Adrenal gland (tissue), 5 donors: ENCODE measurements around the gene TRNAU1AP.
"Not testable (repeated sequence)": the region's sequence is repeated elsewhere in the genome, so short reads cannot be mapped to it uniquely, and the experiment has no call there.

Source experiments
- CTCF ChIP-seq, 6 experiments: fragments of 450-650 bp in 4 of 6; fragments of 200-600 bp in 2 of 6; sonication (generic) in 1 of 6; IDR thresholded peaks; 1 replicate in 5 of 6; 2 replicates in 1 of 6; pipeline versions ENCODE4 v1.5.1 to v1.8.0; 2016 to 2021; ENCODE audit warnings: antibody characterized with exemption in 6 of 6, mild to moderate bottlenecking in 2 of 6, moderate library complexity in 1 of 6
- POLR2A ChIP-seq, 2 donors: fragments of 450-650 bp; IDR thresholded peaks; one replicate each; pipeline ENCODE4 v1.6.1; 2017; ENCODE audit warnings: antibody characterized with exemption in 2 of 2, mild to moderate bottlenecking in 2 of 2, moderate library complexity in 1 of 2
- donor health status: DM: no; HTN: no; CAD: no.

DNA sequence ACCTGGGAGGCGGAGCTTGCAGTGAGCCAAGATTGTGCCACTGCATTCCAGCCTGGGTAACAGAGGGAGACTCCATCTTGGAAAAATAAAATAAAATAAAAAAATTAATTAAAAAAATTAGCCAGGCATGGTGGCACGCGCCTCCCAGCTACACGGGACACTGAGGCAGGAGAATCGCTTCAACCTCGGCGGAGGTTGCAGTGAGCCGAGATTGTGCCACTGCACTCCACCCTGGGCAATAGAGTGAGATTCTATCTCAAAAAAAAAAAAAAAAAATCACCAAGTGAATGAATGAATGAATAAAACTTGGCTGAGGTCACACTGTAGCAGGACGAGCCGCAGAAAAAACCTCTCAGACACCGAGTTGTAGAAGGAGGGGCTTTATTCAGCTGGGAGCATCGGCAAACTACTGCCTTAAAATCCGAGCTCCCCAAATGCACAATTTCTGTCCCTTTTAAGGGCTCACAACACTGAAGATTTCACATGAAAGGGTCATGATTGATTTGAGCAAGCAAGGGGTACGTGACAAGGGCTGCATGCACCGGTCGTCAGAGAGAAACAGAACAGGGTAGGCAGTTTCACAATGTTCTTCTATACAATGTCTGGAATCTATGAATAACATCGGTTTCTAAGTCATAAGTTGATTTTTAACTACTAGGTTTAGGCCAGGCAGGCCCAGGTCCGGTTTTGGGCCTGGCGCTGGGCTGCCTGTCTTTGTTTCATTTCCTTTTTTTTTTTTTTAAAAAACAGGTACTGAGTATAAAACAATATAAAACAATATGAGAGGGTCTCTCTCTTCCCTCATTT lies 33.9 kb downstream of the TRNAU1AP start:
- not testable (repeated sequence) for TF ChIP-seq CTCF, POLR2A (IDR thresholded peaks at IDR 0.05)
